Activated gamma-delta T cell (primary cell): ENCODE measurements around the gene GSG1L.

ENCODE experiments used
- DNase-seq: peaks from one replicate; lab custom pipeline; 2025; lab: John Stamatoyannopoulos, UW
- total RNA-seq, 2 donors: gene quantifications; one replicate each; lab custom pipeline; 2026; lab: John Stamatoyannopoulos, UW

GSG1L gene
- total RNA-seq = 0.05 to 0.13 reads per million in 2 donors

DNA sequence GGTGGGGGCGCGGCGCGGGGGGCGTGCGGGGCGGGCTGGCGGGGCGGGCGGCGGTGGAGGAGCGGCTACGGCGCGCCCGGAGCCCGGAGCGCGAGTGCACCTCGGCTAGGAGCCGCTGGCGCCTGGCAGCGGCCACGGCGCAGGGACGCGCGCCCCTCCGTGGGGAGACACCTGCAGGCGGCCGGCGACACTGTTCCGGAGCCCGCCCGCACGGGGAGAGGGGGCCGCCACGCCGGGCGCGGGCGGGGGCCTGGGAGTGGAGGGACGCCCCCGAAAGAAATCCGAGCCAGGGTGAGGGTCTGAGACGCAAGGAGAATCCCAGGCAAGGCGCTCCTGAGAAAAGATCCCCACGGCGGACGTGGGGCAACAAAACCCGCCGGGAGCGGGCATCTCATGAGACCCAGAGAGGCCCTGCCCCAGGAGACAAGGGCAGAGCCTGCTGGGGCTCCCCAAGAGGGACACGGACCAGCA, at the start of gene GSG1L:
Gene GSG1L, minus strand, starts transcription at position 124 of the 471 bp plus-strand sequence. CDS start 290 bp downstream, outside the sequence.
- DNase-seq = no peak

DNA sequence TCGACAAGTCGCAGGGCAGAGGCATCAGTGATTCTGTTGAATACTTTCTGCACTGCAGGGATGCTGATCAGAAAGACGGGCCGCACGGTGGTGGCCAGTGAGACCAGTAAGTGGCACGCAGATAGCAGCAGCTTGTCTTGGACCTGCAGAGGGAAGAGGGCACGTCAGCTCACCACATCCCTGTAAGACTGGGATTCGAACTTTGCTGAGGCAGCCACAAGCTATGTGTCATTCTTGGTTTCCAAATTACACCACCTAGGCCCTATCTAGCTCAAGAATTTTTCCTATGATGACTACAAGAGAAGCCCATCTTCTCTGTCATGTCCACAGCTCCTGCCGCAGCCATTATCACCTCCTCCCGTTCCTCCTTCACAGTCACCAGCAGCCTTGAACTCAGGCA, 49.4 kb upstream of the GSG1L start:
- DNase-seq = no peak

DNA sequence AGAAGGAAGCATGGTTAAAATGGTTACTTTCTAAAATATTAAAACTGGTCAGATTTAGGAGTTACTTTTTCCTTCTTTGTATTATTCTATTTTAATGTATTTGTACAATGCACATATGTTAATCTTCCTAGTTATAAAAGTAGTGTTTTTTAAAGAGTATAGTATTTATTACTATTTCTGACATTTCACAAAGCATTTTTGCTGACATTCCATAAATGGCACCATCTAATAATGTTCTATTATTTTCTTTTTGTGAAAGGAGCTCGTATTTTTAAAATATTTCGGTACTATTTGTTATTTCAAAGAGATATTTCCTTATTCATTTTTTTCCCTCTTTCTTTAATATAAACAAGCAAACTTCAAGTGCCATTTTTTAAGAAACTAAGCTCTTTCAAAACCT, 47.5 kb upstream of the GSG1L start:
- no peak for DNase-seq

DNA sequence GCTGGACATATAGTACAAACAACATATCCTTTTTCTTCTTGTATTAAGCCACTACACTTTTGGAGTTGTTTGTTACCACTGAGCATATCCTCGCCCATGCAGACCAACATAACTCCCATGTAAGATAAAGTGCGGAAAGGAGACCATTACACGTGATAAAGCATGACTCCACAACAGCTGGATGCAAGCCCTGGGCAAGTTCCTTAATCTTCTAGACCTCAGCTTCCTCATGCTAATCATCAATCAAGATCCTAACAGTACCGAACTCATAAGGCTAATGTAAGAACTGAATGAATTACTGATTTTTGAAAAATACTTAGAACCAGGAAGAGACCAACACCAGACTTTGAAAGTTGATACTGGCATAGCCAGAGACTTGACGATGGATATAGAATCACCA, 47.0 kb upstream of the GSG1L start:
- DNase-seq = no peak

DNA sequence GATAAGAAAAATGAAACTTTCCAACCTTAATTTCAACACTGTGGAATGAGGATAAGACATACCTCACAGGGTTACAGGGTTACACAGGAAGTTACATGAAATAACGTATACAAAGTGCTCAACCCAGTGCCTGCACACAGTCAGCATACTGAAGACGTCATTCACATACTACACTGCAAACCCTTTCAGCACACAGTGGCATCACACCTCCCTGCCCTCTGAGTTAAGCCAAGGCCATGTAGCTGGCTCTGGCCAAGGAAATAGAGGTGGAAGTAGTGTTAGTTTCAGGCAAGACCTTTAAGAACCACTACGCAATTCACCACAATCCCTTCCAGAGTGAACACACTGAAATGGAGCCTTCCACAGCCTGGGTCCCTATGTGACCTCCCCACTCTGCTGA, 46.6 kb upstream of the GSG1L start:
- DNase-seq = no peak

DNA sequence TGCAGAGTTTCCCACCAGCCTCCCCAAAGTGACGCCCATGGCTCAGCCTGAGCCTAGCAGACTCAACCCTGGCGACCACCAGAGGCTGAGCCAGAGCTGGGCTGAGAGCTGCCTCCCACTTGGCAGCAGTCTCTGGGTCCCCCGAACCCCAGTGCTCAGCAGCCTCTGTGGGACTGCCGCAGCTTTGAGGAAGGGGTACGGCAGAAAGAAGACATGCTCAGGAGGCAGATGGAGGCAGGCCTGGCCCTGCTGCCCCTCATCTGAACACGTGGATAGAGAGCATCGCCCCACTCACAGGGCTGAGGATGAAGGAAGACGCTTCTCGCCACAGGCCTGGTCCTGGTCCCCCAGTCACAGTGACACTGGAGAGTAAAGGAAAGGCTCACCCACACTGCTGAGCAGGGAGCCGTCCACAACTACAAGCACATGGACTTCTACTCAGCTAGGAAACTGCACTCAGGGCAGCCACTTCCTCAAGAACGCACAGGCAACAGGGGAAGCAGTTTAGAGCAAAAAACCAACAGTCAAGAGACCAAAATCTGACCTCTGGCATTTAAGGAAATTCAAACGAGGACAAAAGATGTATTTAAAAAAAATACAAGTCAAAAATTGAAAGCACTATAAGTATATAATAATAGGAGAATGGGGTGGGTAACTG, 45.2 kb upstream of the GSG1L start:
- DNase-seq = no peak

DNA sequence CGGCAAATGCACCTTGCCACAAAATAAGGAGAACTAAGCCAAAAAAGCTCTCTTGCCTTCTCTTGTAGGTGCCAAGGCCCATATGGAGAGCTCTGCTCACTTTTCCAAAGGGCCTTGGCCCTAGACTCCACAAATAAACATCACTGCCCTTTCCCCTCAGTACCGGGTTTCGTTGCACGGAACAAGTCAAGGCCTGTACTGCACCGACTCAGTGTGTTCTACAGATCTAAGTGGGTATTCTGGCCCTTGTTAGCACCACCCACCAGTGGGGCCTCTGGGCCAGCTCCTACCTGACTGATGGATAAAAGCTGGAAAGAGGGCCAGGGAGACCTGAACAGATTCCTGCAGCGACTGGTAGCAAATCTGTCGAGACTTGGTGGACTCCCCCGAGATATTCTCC, 43.7 kb upstream of the GSG1L start:
- no peak for DNase-seq

DNA sequence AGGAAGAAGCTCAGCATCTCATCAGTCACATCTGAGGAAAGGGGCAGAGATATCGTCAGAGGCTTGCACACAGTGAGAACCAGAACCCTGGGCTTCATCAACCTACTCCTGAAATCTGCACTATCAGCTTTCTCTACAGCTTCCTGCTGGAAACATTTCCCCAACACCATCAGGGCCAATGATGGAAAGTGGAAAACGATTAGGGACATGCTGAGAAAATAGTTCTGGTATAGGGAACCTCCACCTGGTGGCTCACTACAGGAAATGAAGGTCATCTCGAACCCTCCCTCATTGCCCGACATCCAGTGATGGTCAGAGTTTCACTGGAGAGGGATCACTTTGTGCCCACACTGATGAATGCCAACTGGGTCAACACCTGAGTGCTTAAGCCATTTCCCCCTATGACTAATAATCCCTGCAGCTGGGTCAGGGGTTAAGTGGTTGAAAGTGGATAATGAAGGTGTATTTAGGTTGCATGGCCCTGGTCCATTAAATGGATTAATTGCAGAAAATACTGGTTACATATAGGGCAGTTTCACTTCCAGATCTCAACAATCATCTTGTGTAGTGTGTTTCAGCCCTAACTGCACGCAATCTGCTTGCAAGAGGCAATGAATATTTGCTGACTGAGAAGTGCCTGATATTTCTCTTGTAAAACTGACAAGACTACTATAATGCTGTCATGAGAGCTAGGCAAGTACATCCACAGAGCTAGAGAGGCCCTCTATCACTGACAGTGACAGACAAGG, 43.1 kb upstream of the GSG1L start:
- DNase-seq = no peak

DNA sequence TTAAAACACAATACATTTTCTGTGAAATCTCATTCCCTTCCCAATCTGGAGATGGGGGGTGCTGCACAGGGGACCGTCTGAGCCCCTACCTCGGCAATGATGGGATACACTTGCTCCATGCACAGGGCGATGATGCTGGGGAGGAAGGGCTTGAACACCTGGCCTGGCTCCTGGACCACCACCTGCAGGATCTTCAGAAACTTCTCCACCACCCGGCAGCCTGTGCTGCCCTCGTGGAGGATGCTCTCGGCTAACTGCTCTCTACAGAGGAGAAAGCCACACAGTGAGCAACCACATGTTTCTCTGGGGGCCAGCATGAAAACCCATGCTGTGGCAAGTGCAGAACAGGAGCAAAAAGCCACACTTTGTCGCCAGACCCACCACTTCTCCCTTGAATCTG, 42.4 kb upstream of the GSG1L start:
- no peak for DNase-seq

DNA sequence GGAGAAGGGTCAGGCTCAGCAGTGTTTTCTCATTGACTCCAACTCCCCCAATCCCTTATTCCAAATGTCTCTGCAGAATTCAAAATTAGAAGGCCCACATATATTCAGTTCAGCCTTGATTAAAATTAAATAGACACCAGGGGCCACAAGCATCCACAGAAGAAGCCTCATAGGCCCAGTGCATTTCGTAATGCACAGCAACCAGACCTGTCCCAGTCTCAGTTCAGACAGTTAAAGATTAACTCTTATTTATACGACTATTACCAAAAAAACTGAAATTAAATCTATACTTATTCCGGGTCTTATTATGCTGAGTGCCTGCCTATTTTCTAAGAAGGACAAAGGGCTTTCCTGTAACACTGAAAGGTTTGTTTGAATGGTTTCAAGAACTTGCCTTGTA, 41.8 kb upstream of the GSG1L start:
- no peak for DNase-seq

DNA sequence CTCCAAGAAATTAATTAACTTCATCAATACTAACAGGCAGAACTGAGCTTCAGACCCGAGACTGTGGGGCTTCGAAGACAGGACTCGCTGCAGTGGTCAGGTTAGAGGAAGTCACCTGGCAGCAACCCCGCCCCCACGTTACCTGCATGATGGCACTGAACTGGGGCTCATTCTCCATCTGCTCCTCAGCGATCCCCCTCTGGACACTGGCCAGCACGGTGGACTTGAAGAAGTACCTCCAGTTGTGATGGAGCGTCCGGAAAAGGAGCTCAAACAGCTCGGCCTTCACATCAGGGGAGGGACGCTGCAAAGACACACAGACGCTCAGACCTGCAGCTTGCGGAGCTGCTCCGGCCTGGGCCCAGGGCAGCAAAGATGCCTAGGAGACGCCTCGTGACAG, 40.9 kb upstream of the GSG1L start:
- no peak for DNase-seq

DNA sequence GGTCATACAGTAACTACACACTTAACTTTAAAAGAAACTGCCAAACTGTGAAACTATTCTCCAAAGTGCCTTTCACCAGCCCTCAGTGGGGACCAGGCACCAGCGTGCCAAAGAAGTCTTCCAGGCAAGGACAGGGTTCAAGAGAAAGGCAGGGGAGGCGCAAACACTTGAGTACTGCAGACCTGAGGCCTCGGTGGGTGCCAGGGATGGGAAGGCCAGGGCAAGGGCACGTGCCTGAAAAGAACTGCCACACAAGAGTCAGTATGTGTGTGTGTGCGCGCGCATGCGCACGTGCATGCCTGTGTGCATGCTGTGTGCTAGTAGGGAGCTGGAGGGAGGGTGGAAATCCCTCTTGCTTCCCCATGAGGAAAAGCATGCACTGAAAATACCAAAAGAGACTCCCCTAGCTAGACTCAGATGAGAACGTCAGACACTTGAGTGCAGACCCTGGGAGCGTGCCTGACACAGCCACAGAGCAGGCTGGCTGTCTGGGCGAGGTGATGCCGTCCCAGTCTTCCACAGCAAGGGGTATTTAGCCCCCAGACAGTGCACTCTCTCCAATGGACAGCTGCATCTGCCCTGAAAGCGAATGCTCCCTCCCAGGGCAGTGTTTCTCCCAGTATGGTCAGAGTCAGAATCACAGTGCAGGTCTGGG, 40.1 kb upstream of the GSG1L start:
- DNase-seq = no peak

DNA sequence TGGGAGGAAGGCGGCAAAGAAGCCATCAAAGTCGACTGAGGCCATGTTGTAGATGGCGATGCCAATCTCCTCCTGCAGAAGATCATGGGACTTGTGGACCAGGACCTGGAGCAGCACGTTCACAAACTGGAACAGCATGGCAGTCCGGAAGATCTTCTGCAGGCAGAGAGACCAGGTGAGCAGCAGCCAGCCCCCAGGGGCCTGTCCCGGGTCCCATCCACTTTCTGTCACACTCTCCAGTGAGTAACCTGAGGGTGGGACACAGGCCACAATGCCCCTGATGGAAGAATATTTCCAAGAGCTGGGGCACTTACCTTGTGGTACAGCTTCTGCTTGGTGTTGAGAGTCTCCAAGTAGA, 38.0 kb upstream of the GSG1L start:
- DNase-seq = no peak

DNA sequence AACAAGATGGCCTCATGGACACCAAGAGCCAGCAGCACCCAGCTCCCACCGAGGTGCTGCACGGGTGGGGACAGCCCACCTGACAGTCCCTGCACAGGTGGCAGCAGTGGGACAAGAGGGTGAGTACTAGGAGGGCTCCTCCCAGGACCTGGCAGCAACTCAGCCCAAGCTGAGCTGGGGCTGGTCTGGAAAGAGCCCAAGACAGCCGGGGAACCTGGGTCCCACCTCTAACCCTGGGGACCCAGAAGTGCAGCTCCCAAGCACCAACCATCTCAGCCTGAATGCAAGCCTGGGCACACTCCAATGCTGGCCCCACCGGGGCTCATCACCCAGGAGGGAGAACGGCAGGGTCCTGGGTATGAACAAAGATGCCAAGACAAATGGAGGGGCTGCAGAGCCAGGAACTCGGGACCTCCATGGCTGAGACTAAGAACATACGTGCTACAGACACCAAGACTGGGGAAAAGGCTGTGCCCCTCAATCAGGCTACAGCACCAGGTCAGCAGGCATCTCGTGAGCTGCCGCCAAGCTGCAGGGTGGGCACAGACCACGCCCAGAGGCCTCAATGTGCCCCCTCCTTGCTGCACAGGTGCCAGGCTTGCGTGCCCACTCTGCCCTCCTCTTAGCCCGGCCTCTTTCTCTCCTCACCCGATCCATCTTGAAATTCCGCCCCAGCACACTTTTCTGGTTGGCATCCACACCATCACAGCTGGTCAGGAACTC, 37.5 kb upstream of the GSG1L start:
- no peak for DNase-seq

DNA sequence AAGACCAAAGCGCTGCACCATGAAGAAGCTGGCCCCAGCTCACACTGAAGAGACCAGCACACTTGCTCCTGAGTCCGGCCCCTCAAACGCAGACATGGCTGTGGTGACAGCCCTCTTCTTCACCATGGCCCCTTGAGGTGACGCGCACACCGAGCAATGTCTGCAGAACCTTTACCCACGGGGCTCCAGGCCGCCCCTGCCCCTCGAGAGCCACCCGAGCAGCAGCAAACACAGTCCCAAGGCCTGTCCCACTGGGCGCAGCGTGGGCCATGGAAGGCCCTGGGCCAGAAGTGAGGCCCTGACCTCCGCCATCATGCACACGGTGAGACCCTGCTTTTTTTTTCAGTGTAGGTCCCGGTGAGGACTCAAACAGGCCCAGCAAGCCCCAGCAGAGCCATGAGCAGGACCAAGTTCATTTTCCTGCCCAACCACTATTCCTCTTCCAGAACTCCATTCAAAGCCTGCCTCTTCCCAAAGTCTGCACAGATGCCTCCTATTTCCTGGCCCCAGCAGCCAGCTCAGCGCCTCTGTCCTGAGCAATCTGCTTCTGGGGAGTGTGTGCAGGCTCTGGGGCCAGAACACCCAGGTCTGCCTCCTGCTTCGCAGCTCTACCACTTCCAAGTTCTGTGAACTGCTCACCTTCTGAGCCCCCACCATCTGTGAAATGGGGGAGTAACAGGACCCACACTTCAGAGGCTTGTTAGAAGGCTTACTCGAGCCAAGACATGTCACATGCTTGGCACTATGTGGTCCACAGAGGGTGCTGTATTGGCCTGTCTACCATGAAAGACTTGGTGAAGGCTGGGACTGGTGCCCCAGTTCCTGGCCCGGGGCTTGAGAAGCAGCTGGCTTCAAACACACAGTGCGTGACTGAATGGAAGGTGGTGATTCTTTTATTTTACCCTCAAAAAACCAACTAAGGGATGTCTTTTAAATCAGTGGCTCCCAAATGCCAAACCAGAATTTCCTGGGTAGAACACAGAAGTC, 35.7 kb upstream of the GSG1L start:
- no peak for DNase-seq

DNA sequence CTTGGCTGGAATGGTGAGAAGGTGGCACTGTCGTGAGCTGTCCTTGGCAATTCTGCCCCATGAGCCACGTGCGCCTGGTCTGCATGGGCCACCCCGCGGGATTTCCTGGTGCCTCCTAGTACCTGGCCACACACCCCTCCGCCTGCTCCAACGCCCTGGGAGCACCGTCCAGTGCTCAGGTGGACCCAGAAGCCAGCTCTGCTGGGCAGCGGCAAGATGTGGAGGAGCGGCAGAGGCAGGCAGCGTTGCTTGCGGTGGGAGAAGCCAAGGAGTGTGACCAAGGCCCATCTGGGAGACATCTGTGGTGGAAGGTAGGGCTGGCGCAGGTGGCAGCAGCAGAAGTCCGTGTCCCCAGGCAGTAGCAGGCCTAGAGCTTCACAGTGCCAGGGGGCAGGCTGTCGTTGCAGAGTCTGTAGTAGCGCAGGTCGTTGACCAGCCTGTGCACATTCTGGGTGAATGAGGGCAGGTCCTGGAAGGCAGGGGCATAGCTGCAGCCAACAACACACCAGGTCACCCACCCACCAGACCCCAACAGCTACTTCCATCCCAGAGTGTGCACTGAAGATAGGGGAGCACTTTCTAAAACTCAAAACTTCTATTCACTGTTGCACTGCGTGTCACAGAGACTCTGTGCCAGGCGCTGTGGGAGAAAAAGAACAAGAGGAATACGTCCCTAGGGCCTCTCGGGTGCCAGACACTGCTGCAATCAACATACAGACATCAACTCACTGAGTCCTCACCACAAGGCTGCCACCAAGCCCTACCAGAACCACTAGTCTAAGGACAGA, 34.9 kb upstream of the GSG1L start:
- no peak for DNase-seq

DNA sequence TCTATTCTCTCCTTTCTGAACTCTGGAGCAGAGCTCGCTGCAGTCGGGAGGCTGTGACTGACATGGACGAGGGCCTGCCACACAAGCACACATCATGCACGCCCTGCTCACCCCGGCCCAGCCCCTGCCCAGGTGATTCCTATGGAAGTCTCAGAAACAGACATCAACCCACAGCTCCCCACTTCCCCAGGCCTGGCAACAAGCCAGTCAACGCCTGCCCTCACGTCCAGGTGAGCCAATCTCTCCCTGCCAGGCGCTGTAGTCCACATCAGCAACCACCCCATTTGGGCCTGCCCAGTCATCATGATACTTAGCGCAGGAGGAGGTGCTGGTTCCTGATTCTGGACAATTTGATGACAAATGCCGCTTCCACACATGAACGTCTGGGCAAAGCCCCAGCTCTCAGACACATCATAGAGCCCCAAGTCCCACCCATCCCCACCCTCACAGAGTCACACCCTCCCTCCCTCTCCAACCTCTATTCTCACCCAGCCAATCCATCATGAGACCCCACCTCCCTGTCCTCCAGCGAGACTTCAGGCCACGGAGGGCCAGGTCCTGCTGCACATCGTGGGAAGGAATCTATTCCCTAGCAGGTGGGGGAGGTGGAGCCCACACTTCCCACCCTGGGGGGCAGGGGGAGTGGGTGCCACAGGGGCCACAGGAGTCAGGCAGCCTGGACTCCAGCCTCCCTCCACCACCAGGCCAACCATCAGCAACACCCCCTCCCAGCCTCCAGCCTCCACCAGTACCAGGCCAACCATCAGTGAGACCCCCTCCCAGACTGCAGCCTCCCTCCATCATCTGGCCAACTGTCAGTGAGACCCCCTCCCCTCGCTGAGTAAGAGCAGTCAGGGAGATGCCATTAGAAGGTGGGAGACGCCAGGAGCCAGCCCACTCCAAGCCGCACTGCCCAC, 33.7 kb upstream of the GSG1L start:
- DNase-seq = no peak

DNA sequence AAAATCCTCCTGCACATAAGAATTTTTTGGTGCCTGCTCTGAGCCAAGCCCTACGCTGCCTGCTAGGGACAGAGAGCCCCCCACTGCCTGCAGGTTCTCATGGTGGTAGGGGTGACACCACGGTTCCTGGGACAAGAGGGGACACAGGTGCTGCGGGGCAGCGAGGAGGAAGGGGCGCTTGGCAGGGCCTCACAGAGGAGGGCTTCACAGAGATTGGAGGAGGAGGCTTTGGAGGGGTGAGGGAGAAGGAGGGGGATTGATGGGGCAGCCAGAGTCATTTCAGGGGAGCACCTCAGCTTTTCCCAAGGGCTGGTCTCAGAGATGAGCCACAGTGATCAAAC, 29.8 kb upstream of the GSG1L start:
- no peak for DNase-seq

DNA sequence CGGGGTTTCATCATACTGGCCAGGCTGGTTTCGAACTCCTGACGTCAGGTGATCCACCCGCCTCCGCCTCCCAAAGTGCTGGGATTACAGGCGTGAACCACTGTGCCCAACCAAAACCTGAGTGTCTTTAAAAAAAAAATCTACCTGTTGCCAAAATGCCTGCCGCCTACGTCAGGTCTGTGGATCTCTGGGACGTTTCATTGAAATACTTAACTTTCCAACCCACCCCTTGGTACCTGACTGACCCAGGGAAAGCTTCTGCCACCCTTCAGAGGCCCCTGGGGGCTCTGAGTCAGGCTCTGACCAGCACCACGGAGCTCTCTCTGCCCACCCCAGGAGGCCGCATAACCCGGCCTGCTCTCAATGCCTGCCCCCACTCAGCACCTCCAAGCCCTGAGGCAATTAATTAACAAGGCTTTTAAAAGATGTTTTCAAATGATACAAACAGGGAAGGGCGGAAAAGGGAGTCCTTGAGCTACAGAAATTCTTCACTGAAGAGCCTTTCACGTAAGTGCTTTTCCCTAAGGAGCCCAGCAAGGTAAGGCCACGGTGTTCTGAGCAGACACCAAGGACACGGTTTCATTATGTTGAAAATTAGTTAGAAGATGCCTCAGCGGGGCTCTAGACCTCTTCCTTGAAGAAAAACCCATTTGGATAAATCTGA, 29.3 kb upstream of the GSG1L start:
- DNase-seq = no peak
